ACHN (cell line): ENCODE data around the gene NUMA1.

Experiments used
- DNase-seq: peaks from one replicate; pipeline ENCODE4 v3.0.0-alpha.2; 2015
- in situ Hi-C: cut with HindIII; loops from 2 replicates; pipeline ENCODE4 v1.10.0; 2017; ENCODE audit warnings: low sequenced_read_pairs, low pct_ligation_motif_present, low pct_unique_long_range_greater_than_20kb

NUMA1 gene

GRCh38 chr11:71996946-71997345, 83.4 kb downstream of the NUMA1 start:
- in situ Hi-C loops: no loop called here

DNA sequence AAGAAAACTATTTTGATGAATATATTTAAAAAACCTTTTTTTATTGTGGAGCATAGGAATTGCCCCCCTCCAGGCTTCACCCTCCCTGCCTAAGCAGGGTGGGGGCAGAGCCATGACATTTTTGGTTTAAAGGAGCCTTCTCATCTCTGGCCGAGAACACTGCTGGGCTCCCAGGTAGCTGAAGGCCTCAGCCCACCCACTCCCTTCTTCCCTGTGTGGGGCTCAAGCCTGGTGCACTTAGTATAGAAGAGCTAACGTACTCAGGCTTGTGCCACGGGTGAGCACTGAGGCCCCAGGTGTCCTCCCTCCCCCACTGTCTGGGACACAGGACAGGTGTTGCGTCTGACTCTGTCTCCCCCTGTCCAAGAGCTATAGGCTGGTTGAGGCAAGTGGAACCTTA, 83.8 kb downstream of the NUMA1 start:
- in situ Hi-C loops: no loop called here
- no peak for DNase-seq

More at GRCh38 chr11:71996946-71997345, 83.4 kb downstream of the NUMA1 start:
- no peak for DNase-seq

DNA sequence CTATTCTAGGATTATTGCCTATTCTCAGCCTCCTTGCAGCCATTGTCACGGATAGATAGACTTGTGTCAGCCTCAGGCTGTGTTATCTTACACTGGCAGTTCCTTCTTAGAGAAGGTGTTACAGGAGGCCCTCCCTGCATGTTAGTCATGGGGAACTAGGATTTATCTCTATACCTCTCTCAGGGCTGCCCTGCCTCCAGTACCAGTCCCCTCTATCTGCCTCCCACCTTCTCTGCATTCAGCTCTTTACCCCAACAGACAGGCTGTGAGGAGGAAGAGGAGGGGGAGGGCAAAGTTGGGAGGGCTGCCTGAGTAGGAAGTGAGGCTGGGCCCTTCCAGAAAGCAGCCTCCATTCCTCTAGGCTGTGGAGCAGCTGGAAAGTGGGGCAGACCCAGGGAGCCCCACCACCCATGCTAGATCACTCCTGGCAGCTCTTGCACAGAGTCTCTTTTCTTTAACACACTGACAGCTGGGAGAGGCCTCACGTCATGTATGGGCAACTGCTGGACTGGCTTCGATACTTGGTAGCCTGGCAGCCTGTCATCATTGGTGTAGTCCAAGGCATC, 84.5 kb downstream of the NUMA1 start:
- in situ Hi-C loops: no loop called here

DNA sequence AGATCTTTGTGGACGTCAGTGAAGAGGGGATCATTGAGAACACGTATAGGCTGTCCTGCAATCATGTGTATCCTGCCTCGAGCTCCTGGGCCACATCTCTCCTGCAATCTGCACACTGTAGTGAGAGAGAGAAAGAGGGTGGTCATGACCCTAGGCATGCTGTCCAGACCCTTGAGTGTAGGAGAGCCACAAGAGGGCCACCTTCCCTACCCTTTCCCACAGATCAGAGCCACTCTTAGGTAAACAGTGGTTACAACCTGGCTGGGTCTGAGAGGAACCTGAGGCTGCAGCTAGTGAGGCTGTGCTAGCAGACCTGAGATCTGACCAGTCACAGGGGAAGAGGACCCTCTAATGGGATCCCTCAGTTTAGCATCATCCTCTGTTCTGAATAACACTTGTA, 85.6 kb downstream of the NUMA1 start:
- in situ Hi-C loops: no loop called here

More for the DNA sequence above, 84.5 kb downstream of the NUMA1 start:
- DNase-seq: no peak

GRCh38 chr11:71992136-71992730, 88.1 kb downstream of the NUMA1 start:
- in situ Hi-C loops: no loop called here

More for the DNA sequence above, 85.6 kb downstream of the NUMA1 start:
- no peak for DNase-seq

GRCh38 chr11:71991494-71991893, 88.8 kb downstream of the NUMA1 start:
- no peak for DNase-seq
- in situ Hi-C loops: no loop called here

More at GRCh38 chr11:71992136-71992730, 88.1 kb downstream of the NUMA1 start:
- DNase-seq: no peak

DNA sequence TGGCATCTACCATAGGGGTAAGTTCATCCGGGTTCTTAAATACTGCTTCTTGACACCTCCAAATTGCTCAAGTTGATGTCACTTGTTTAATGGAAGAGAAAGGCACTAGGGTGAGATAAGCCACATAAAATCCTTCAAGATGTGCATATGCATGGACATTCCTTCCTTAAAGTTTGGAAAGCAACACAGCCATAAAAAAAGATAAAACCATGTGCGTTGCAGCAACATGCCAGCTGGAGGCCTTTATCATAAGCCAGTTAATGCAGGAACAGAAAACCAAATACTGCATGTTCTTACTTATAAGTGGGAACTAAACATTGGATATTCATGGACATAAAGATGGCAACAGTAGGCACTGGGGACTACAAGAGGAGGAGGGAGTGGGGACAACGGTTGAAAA, 89.6 kb downstream of the NUMA1 start:
- in situ Hi-C loops: no loop called here
- no peak for DNase-seq

DNA sequence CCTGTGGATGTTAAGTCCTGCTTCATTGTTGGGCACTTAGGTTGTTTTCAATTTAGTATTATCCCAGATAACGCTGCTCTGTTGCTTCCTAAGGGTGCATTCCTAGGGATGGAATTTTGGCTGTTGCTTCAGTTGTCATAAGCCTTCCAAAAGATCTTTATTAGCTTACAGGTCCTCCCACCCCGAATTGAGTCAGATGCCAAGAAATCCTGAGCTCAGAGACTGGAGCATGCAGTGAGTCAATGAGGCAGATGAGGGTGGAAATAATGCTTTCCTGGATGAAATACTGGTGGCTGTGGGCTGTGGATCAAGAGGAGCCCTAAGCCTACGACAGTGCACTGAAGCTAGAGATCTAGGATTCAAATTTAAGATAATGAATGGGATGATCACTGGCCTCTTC, 92.3 kb downstream of the NUMA1 start:
- no peak for DNase-seq
- in situ Hi-C loops: no loop called here

DNA sequence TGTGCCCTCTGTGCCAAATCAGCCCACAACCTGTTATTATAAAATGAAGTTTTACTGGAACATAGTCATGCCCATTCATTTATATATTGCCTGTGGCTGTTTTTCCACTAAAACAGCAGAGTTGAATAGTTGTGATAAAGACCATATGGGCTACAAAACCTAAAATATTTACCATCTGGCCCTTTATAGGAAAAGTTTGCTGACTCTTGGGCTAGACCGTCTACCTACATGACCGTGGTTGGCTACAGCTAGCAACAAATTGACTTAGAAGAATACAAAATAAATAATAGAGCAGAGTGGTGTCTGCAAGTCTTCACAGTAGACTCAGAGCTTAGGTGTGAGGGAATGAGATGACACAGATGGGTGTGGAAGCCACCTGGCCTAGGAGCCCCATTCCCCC, 92.8 kb downstream of the NUMA1 start:
- in situ Hi-C loops: no loop called here
- DNase-seq: no peak

- no peak for DNase-seq
- in situ Hi-C loops: no loop called here
These were observed 94.2 kb downstream of the NUMA1 start for GRCh38 chr11:71986131-71986530.

DNA sequence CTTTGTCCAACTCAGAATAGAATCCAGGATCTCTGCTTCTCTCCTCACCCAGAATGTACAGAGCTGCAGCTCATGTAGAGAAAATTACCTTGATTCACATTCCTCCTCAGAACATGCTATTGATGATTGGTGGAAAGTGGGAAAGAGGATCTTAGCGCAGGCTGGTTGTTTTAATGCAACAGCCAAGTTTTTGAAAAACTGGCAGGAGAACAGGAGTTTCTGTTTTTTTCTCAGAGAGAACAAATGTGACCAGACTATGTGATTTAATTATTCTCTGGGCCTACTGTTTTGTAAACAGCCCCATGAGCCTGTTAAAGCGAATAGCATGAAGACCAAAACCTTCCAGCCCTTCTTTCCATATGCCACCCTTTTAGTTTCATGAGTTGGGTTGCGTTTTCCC, 100.7 kb downstream of the NUMA1 start:
- in situ Hi-C loops: no loop called here
- DNase-seq: no peak

GRCh38 chr11:71979094-71979493, 101.2 kb downstream of the NUMA1 start:
- DNase-seq: no peak

GRCh38 chr11:71977743-71978418, 102.5 kb downstream of the NUMA1 start:
- peak; percentile 54 for DNase-seq
- in situ Hi-C loops: no loop called here

More at GRCh38 chr11:71979094-71979493, 101.2 kb downstream of the NUMA1 start:
- in situ Hi-C loops: no loop called here

DNA sequence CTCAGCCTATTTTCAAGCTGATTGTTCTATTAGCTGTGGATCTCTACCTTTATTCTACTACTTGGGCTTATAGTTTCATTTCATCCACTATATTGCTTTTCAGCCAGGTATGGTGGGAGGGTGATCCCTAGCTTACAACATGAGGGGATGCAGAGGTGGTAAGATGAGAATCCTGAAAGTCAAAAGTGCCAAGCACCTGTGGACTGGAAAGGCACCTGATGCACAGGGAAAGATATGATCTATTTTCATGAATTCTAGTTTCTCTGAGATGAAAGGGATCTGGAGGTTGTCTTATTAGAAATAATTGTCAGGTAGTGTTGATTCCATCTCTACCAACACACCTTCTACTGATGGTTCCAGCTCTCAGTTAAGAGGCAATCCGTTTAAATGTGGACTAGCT, 103.3 kb downstream of the NUMA1 start:
- in situ Hi-C loops: no loop called here

DNA sequence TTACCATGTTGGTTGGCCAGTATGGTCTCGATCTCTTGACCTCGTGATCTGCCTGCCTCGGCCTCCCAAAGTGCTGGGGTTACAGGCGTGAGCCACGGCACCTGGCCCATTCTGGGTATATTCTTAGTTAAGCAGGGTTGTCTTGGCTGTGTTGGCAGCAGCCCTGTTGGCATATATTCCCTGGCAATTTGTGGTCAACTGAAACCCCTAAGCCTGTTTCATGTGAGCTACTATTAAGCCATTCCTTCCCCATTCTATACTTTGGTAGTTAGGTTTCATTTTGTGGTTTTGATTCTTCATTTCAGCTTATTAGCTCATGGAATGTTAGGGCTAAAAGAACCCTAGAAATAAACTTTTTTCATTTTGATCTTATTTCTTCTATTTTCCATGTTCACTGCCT, 103.8 kb downstream of the NUMA1 start:
- in situ Hi-C loops: no loop called here
- DNase-seq: no peak

More for the DNA sequence above, 103.3 kb downstream of the NUMA1 start:
- no peak for DNase-seq

GRCh38 chr11:71971680-71972079, 108.7 kb downstream of the NUMA1 start:
- in situ Hi-C loops: no loop called here
- DNase-seq: no peak

DNA sequence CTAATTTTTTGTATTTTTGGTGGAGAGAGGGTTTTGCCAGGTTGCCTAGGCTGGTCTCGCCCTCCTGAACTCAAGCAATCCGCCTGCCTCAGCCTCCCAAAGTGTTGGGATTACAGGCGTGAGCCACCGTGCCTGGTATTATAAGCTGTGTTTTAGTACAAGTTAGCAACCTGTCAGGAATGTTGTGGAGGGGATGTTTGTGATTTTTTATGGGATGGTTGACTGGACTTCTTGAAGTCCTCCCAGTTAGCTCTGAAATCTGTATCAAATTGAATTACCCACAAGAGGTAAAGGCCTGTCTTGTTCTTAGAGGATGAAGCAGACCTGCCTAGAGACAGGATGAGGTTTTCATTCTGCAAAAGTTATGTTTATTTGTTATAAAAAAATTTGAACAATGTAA, 115.7 kb downstream of the NUMA1 start:
- in situ Hi-C loops: no loop called here
- no peak for DNase-seq

DNA sequence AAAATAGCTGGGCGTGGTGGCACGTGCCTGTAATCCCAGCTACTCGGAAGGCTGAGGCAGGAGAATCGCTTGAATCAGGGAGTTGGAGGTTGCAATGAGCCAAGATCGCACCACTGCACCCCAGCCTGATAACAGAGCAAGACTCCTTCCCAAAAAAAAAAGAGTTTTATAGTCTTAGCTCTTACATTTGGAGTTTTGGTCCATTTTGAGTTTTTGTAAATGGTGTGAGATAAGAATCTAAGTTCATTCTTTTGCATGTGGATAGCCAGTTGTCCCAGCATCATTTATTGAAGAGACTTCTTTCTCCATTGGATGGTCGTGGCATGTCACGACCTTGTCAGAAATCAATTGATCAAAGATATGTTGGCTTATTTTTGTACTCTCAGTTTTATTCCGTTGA, 116.9 kb downstream of the NUMA1 start:
- no peak for DNase-seq
- in situ Hi-C loops: no loop called here

DNA sequence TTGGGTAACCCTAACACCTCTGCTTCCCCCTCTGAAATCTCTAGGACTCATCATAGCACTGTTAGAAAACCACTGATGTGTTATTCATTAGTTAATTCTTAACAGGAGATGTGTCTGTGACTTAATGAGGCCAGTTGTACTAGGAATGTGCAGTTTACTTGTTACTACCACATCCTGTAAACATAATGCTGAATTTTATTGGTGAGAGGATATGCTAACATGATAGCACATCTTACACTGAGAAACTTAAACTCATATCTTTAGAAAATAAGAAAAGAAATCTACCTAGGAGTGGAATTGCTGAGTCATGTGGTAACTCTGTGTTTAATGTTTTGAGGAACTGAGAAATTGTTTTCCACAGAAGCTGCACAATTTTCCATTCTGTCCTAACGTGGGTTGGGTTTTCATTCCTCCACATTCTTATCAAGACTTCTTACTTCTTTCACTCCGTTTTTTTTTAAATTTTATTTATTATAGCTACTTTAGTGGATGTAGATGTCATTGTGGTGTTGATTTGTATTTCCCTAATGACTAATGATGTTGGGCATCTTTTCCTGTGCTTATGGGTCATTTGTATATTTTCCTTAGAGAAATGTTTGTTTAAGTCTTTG, 117.8 kb downstream of the NUMA1 start:
- peak; percentile 67 for DNase-seq
- in situ Hi-C loops: no loop called here
